HG02610 (cell line): ENCODE data around the gene GLCE.
"Not testable (repeated sequence)": the region's sequence is repeated elsewhere in the genome, so short reads cannot be mapped to it uniquely, and the experiment has no call there.

ENCODE experiments used
- ATAC-seq: cut with Tn5 transposase; IDR thresholded peaks from one replicate; pipeline ENCODE4 v1.9.1; 2021; ENCODE audit warnings: mild to moderate bottlenecking, moderate library complexity; ENCODE audit not compliant: unreplicated experiment

Gene GLCE

DNA sequence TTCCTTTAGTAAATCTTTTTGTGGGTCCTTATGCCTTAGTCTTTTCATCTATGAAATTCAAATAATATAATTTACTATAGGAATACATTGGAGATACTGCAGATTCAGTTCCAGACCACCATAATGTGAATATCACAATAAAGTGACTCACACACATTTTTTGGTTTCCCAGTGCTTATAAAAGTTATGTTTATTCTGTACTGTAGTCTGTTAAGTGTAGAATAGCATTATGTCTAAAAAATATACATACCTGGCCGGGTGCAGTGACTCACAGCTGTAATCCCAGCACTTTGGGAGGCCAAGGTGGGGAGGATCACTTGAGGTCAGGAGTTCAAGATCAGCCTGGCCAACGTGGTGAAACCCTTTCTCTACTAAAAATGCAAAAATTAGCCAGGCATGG lies 84.4 kb downstream of the GLCE start:
- no peak for ATAC-seq

DNA sequence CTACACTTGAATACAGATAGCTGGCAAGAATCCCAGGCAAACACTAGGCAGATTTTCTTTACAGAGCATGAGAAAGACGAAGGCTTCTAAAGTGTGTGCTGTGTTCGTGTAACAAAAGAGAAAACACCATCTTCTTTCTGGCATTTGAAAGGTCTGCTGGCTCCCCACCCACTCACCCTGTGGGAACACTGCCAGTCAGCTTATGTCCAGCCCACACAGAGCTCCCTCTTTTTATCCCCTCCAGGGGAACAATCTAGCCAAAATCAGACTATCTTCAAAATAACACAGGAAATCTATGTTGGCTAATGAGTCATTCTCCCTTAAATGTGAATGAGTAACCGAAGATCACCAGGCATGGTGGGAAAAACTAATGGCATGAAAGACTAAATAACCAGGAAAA lies 92.7 kb downstream of the GLCE start:
- ATAC-seq = no peak

DNA sequence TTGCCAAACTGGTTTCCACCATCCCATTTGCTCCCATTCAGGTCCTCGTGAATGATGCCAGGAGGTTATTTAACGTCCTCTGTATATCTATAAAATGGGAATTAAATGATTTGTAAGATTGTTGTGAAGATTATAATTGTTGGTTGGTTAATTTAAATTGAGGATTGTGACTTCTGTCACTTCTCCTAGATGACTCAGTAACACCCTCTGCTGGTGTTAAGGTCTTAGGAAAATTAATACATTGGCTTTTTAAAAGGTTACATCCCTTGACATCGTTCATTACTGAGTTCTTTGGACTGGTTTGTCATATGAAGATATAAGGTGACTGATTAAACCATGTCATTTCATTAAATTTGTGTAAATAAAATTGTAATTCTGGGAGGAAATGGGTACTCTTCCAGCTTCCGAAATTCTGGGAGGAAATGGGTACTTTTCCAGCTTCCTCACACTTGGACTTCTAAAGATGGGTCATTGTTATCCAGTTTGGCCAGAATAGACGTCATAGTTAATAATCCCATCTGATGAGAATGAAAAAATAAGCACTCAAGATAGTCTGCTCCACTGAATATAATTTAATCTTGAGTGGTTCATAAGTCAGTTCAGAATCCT lies 105.0 kb downstream of the GLCE start:
- ATAC-seq = no peak

DNA sequence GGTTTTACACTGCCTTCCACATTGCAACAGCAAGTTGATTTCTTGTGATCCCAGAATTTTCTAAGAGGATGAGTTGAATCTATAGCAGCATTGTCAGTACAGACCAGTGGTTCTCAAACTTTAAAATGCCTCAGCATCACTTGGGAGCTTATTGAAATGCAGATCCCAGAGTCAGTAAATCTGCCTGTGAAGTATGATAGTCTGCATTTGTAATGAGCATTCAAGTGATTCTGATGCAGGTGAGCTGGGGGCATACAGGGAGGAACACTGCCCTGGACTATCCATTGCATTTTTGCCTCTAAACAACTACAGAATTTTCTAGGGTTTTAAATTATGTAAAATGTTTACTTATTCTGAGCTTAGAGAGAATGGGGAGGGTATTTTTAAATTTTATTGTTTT lies 110.8 kb downstream of the GLCE start:
- ATAC-seq = no peak

DNA sequence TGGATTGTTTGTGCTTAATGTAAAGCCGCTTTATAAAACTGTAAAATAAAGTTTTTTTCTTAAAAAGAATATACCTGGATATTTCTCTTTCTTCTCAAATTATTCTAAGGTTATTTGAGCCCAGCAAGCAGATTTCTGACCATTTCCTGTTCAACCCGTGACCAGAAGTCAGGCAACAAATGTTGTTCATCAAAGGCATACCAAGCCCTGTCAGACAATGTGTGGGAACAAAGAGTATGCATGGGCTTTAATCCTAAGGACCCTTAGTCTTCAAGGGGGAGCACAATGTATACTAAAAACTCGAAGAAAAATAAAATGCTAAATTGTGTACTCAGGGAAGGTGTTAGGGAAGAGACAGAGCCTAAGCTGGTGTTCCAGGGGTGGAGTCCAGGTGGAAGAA lies 111.7 kb downstream of the GLCE start:
- ATAC-seq = no peak

DNA sequence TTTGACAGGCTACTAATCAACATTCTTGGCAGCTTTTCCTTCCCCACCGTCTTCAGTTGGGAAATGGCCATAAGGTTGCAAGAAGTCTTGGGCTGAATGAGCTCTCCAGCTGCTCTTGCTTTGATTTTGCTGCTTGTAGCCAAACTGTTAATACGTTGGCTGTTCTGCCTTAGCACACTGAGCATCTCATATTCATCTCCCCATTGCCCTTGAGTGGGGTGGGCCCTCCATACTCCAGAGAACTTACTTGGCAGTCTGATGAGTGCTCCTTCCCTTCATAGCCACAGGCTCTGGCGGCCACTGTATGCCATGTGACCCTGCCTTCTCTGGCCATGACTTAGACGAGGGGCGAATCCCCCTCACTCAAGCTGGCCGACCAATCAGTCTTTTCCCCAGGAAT lies 112.5 kb downstream of the GLCE start:
- ATAC-seq = no peak

DNA sequence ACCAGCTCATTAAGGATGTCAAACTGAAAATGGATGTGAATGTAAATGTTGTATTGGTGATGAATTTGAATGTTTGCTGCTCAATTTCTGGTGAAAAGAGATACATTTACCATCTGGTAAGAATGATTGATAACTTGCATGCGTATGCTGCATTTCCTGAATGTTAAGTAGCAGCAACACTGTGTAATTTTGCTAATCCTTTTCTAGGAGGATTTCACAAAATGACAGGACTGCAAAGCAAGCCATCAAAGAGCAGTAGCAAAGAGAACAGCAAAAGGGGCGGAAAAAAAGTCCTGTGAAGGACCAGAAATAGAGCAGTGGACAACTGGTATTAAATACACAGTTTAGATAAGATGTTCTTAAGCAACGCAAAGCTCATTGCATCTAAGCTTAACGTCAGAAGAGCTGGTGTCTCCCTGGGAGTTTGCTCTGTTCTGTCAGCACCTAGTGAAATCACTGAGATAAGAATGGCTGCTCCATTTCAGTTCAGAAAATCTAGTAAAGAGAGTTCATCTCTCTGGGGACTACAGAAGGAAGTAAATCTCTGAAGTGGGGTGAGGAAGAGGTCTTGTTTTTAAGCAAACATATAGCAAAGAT lies 114.7 kb downstream of the GLCE start:
- ATAC-seq = no peak

DNA sequence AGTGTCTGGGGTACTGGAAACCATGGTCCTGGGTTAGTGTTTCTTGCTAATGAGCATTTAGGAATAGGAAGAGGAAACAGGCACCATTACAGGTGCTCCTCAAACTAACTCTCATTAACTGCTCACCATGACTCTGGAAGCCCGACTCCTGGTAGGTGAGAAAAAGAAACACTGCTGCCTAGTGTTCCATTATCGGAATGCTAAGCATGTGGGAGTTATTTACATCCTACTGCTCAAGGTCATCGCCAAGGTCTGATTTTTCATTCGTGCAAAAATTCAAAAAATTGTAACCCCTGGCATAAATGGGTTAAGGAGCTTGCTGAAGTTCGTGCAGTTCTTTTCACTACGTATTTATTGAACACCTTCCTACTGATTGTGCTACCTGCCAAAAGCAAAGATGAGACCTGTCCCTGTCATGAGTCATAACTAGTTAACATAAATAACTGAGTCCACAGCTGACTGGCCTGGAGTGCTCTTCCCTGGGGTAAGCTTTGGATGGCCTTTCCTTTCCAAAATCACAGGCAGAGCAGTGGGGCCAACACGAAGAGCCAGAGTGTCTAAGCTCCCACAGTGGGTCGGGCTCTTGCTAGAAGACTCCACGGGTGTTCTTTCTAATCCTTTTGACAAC lies 115.6 kb downstream of the GLCE start:
- ATAC-seq = no peak

DNA sequence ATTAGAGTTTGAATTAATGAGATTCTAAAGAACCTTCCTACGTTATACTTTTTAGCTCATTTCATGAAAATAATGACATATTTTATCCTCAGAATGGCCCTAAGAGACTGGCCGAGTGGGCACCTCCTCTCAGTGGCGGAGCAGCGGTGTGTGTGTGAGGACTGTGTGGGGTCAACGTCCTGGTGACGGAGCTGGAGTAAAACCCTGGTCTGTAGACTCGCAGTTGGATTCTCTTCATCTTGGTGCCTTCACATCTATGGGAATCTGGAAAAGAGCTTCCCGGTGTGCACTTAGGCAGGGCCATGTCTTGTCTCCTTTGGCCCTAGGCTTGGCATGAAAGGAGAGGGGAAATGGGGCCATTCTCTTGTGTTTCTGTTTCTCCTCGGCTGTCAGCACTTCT lies 116.9 kb downstream of the GLCE start:
- ATAC-seq = no peak

DNA sequence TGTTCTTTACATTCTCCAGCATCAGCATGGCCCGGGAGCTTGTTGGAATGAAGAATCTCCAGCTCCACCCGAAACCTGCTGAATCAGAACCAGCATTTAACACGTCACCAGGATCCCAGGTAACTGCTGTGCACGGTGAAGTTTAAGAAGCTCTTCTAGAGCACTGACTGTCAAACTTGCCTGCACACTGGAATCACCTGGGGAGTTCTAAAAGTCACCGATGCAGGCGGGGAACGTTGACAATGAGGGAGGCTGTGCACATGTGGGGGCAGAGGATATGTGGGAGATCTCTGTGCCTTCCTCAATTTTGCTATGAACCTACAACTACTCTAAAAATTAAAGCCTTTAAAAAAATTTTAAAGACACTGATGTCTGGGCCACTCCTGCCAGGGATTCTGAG lies 119.2 kb downstream of the GLCE start:
- no peak for ATAC-seq

DNA sequence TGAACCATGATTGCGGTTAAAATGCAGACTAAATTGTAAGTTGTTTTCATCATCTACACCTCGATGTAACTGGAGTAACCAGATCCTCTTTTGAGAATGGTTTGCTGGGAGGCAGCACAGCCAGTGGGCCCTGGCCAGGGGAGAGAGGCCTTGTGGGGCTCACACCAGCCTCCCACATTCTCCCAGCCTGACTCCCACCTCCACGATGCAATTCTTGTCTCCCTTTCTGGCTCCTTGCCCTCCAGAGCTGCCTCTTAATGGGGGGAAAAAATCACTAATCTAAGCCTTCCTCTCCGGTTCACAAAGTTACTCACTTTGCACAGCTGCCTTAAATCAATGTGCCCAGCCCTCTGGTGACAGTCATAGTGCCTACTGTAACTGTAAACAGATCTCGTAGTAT lies 120.3 kb downstream of the GLCE start:
- ATAC-seq = no peak

DNA sequence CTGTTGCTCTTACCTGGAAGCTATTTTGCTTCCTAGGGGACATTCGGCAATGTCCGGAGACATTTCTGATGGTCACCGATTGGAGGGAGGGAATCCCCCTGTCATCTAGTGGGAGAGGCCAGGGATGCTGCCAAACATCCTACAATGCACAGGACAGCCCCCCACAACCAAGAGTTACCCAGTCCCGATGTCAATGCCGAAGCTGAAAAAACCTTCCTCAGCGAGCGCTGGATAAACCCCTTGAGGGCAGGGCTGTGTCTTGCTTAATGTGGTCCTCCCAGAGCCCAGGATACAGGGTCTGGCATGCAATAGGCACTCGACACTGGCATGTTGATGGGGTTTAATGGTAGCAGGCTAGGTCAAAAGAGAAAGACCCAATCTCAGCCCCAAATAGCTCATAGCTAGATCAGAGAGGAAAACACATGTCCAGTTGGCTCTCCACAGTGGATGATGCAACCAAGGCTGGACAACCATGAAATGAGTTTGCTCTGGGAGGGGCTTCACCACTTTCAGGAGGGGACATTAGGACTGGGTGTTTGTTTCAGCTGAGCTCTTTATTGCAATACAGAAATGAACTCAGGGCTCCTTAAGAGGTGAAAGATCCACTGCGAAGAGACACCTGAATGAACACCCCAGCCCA lies 121.8 kb downstream of the GLCE start:
- ATAC-seq = no peak

DNA sequence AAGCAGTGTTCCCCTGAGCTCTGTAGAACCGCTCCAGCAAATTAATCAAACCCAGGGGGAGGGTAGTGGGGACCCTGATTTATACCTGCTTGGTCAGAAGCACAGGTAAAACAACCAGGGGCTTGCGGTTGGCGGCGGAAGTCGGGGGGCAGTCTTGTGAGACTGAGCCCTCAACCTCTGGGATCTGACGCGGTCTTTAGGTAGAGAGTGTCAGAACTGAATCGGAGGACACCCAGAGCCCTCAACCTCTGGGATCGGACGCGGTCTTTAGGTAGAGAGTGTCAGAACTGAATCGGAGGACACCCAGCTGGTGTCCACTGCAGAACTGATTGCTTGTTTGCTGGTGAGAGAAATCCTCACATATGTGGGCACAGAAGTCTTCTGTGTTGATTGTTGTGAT lies 125.4 kb downstream of the GLCE start:
- no peak for ATAC-seq

DNA sequence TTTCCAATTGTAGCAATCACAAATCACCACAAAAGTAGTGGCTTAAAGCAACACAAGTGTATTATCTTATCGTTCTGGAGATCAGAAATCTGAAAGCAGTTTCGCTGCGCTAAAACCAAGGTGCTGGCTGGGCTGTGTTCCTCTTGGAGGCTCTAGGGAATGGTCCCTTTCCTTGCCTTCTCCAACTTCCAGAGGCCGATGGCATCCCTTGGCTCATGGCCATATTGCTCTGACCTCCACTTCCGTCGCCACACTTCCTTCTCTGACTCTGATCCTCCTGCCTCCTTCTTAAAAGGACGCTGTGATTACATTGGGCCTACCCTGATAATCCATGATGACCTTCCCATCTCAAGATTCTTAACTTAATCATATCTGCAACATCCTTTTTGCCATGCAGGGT lies 127.6 kb downstream of the GLCE start:
- no peak for ATAC-seq

DNA sequence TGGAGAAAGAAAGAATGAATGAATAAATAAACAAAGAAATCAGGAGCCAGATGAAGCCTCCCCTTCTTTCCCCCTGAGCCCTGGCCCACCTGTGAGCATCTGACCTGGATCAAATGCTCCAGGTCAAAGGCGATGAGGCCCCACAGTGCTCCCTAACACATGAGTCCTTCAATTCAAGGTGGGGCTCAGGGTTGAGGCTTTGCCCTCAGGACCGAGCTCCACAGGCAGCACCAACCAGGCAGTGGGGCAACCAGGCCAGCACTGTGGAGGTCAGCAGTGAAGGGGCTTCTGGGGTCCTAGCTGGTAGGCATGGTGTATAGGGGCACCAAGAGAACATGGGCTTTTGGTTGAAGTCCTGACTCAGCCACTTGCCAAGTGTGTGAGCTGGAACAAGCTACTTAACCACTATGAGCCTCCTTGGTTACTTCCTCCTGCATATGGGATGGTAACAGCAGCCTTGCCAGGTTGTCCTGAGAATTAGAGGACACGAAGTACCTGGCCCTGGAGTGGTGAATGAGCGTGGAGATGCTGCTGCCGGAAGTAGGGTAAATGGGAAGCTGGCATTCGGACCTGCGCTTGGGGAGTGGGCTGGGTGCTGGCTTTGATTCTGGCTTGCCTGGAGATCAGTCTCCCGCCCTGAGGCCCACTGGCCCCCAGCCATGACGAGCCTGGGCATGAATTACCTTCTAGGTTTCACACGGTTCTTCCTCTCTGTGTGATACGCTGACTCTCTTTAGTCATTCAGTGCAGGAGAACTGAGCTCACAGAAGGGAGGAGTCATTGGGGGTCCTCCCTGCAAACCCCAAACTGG lies 128.3 kb downstream of the GLCE start:
- ATAC-seq = no peak

DNA sequence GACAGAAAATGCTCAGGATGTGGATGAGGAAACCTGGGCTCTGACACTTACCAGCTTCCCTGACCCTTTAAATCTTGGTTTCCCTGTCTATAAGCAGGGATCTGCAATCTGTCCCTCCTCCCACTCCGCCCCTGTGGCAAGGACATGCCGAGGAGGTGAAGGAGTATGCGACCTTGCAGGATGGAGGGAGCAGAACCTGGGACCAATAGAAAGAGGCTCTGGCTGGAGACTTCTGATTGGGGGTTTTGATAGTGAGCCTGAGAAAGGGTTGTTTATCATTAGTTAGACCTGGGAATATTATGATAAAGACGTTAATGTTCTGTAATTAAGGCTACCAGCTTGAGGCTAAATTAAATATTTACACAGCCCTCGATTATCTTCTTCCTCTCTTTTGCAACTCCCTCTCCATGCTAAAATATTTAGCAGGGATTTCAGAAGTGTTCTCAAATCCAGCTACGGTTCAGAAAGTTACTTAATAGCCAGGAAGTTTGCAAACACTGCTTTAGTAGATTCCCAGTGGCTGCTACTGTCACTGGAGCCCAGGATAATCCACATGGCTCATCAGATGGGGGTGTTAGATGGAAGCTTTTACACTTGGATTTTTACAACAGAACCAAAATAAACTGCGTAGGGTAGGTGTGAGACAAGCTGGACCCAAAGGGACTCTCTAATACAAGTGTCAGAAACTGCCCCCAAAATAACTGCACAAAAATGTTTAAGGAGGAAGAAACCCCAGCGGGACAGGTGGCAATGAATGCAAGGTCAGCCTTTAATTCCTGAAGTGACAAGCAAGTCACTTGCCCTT lies 129.1 kb downstream of the GLCE start:
- ATAC-seq = no peak

DNA sequence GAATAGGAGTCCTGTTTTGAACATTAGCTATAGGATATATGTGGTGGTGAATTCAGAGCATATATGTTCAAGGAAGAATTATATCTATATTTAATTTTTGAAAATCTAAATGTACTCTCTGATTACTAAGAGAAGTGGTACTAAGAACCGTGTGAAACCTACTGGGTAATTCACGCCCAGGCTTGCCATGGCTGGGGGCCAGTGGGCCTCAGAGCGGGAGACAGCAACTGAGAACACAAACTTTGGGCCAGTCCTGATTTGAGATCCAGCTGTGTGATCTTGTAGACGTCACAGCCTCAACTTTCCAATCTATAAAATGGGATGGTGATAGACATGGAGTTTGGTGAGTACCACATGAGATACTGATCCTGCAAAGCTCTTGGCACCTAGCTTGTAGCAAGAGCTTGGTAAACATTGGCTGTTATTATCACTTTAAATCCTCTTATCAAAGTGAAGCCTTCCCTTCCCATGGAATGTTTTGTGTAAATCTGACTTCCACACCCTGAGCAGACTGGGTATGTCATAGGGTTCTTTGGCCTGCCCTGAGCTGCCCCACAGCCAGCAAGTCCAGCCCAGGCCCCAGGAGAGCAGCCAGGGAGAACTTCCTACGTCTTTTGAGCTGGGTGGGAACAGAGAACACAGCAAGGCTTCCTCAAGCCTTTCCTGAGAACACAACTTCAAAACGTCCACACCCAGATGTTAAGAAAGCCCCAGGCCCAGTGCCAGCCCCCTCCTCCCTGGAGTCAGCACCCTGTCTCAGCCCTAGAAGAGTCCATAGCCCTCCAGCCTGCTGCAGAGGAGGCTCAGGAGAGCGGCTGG lies 130.1 kb downstream of the GLCE start:
- ATAC-seq = no peak

DNA sequence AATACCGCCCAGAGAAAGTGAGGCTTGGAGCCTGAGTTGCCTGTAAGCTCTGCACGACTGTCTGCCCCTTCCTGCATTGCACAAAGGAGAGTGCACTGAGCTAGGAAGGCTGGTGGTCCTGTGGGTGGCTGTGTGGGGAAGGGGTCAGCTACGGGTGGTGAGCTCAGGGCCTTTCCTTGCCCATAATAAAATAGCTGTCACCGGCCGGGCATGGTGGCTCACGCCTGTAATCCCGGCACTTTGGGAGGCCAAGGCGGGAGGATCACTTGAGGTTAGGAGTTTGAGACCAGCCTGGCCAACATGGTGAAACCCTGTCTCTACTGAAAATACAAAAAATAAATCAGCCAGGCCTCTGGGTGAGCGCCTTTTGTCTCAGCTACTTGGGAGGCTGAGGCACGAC lies 131.2 kb downstream of the GLCE start:
- not testable (repeated sequence) for ATAC-seq

DNA sequence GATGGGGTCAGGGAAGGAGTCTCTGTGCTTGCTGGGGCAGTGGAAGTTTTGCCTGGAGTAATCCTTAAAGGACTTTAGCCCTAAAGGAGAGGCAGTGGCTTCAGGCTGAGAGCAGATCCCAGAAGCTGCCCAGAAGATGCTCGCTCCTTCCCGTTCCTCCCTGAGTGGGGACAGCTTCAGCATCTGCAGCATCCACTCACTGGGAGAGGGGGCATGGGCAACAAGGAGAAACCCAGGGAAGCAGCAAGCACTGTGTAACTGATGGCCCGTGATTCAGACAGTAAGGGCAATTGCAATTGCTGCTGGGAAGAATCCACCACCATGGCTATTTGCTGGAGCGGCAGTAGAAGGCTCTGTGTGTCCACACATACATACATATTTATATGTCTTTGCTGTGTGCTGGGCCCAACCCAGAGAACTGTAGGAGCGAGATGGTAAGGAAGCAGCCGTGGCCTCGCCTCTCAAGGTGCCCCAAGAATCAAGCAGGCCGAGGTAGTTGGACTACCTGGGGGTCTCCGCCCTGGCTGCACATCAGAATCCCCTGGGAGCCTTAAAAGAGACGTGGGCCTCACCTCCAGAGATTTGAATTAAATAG lies 132.5 kb downstream of the GLCE start:
- ATAC-seq = no peak
